Measurements from ENCODE around the gene PRKCH. TPM values are rescaled to one million over a fixed set of nuclear protein-coding genes. Genes with fewer than 3 reads are reported as not detected.

Gene PRKCH
- total RNA-seq, 1 experiment from 2014 or later: 5.2 TPM

DNA sequence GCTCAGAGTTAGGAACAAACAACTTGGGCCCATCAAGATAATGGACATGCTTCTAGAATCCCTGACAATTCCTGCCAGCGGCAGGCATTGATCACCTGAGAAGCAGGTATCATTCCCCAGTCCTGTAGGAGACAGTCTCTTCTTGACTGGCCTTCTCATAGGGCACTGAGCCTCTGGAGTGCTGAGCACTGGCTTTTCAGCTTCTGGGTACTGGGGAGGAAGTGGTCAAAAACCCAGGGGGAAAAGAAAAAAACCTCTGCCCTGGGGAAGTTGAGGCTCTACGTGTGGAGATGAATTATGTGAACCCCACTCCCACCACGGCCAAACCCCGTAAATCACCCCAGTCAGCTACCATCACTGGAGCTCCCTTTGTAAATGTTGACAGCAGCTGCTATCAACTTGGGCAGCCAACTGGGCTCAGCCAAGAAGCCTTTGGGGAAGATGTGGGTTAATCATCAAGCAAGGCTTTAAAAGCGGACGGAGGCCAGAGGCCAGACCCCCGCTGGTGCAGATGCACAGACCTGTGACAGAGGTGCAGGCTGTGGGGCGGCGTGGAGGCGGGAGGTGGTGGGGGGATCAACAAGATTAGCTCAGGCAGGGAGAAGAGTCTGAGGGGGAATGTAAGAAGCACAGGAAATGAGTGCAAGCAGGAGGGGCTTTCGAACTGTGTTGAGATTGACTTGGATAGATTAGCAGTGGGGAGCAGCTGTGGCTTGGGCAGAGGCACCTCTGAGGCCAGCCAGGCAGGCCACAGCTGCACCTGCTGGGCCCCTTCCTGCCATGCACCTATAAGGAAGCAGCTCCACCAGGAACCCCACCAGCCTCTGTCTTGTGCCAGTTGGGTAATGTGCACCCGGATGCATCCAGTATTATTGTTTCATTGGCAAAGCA lies 268.6 kb downstream of the PRKCH start:
- no peak overlapping the region for H3K23ac ChIP-seq (ENCODE audit: insufficient read length, low read depth, low read length)
- WGBS (ENCODE audit: extremely low coverage, insufficient read length, low lambda C conversion rate): no CpG with 5 or more reads among the region's 12 CpGs
- no peak overlapping the region for H2BK120ac ChIP-seq (ENCODE audit: low read depth, low read length, poor library complexity, severe bottlenecking)
- no peak overlapping the region for H3K14ac ChIP-seq (ENCODE audit: insufficient read depth, low read length)
- Mint-ChIP-seq H3K4me3 (no peak overlapping the region), H3K27ac (no peak overlapping the region), H3K9me3 (no peaks in the 10 kb centered on the region), H3K4me1 (peaks cover 13 to 16% of the 10 kb centered on the region in 2 experiments), H3K27me3 (ENCODE audit: low read depth) (no peaks in the 10 kb centered on the region), H3K36me3 (ENCODE audit: insufficient read depth in 1 of 3, low read depth in 3 of 3) (no peaks in the 10 kb centered on the region)
- H3T11ph ChIP-seq (ENCODE audit: low read length): no peak overlapping the region
- H2BK5ac ChIP-seq (ENCODE audit: insufficient read length, low read length): no peak overlapping the region
- no peak overlapping the region for H3K4ac ChIP-seq (ENCODE audit: low read depth, low read length)
- no peaks in the 10 kb centered on the region for H4K20me1 ChIP-seq (ENCODE audit: control insufficient read depth, insufficient read depth, insufficient read length)
- no peaks in the 10 kb centered on the region for H3K4me1 ChIP-seq (ENCODE audit: insufficient read depth, low read length)
- no peak overlapping the region for H2AFZ ChIP-seq (ENCODE audit: low read length)
- H3K79me2 ChIP-seq (ENCODE audit: insufficient read depth, low read length): no peaks in the 10 kb centered on the region
- no peaks in the 10 kb centered on the region for H3K27me3 ChIP-seq (ENCODE audit: insufficient read depth, low read length)
- no peak overlapping the region for H2AK5ac ChIP-seq (ENCODE audit: insufficient read length, low read length)
- no peak overlapping the region for H4K8ac ChIP-seq (replicated peaks; ENCODE audit: insufficient read length, low read depth, low read length)
- no peak overlapping the region for H4K5ac ChIP-seq (ENCODE audit: insufficient read length, low read depth, low read length)
- H3K27ac ChIP-seq (ENCODE audit: insufficient read length, low read depth, low read length): no peak overlapping the region
- no peak overlapping the region for H3K4me2 ChIP-seq (ENCODE audit: insufficient read depth, insufficient read length, low read length)
- no peak overlapping the region for H3K18ac ChIP-seq (ENCODE audit: insufficient read length, low read depth, low read length)
- H3K9ac ChIP-seq (ENCODE audit: extremely low read depth, insufficient read length, low read length): no peak overlapping the region
- H3K23me2 ChIP-seq (ENCODE audit: insufficient read length, low read depth, low read length, poor library complexity, severe bottlenecking): no peaks in the 10 kb centered on the region
- no peak overlapping the region for H2BK20ac ChIP-seq (ENCODE audit: low read depth, low read length, poor library complexity, severe bottlenecking)
- H3K9me3 ChIP-seq (ENCODE audit: control insufficient read depth, low read depth, low read length): no peaks in the 10 kb centered on the region
- H4K91ac ChIP-seq (ENCODE audit: insufficient read length, low read depth, low read length): no peak overlapping the region
- H2BK12ac ChIP-seq (ENCODE audit: insufficient read length, low read depth, low read length): no peak overlapping the region
- no peak for DNase-seq
- TF ChIP-seq, protein P1, sequence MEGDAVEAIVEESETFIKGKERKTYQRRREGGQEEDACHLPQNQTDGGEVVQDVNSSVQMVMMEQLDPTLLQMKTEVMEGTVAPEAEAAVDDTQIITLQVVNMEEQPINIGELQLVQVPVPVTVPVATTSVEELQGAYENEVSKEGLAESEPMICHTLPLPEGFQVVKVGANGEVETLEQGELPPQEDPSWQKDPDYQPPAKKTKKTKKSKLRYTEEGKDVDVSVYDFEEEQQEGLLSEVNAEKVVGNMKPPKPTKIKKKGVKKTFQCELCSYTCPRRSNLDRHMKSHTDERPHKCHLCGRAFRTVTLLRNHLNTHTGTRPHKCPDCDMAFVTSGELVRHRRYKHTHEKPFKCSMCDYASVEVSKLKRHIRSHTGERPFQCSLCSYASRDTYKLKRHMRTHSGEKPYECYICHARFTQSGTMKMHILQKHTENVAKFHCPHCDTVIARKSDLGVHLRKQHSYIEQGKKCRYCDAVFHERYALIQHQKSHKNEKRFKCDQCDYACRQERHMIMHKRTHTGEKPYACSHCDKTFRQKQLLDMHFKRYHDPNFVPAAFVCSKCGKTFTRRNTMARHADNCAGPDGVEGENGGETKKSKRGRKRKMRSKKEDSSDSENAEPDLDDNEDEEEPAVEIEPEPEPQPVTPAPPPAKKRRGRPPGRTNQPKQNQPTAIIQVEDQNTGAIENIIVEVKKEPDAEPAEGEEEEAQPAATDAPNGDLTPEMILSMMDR (conservative IDR thresholded peaks at IDR 0.05): no peak
- H3K56ac ChIP-seq (ENCODE audit: insufficient read length, low read depth, low read length): no peak overlapping the region
- H2BK15ac ChIP-seq (ENCODE audit: low read depth, low read length): no peak overlapping the region
- H3K79me1 ChIP-seq (ENCODE audit: insufficient read depth, low read depth, low read length, poor library complexity, severe bottlenecking): no peaks in the 10 kb centered on the region
